Astrocyte (in vitro differentiated cells and primary cell): ENCODE data around the gene ZNF185. TPM values are rescaled to one million over a fixed set of nuclear protein-coding genes. Genes with fewer than 3 reads are reported as not detected.
"Not testable (repeated sequence)": the region's sequence is repeated elsewhere in the genome, so short reads cannot be mapped to it uniquely, and the experiment has no call there.

ENCODE experiments used
- DNase-seq: peaks from one replicate; pipeline ENCODE4 v3.0.0-alpha.2; 2010; ENCODE audit warnings: low read depth
- FAIRE-seq: peaks from 2 replicates; lab custom pipeline; 2011; peaks lifted over from hg19 to GRCh38; lab: Jason Lieb, UNC
- H2AFZ ChIP-seq: 2 replicates; pipeline ENCODE4 v1.6.0; 2012; ENCODE audit warnings: low read depth, low read length, inconsistent platforms
- H3K27ac ChIP-seq: 2 replicates; pipeline ENCODE4 v1.5.1; 2011; ENCODE audit warnings: low read depth, low read length, inconsistent platforms
- H3K27me3 ChIP-seq: 2 replicates; pipeline ENCODE4 v1.6.0; 2011; ENCODE audit warnings: low read length, inconsistent platforms; ENCODE audit not compliant: insufficient read depth
- H3K36me3 ChIP-seq: 2 replicates; pipeline ENCODE4 v1.5.1; 2011; ENCODE audit warnings: low read length, inconsistent platforms; ENCODE audit not compliant: insufficient read depth
- H3K4me1 ChIP-seq: 2 replicates; pipeline ENCODE4 v1.5.1; 2011; ENCODE audit warnings: low read length, inconsistent platforms; ENCODE audit not compliant: insufficient read depth
- H3K4me2 ChIP-seq: 2 replicates; pipeline ENCODE4 v1.6.0; 2012; ENCODE audit warnings: low read length, inconsistent platforms
- H3K4me3 ChIP-seq: 2 replicates; pipeline ENCODE4 v1.5.1; 2011; ENCODE audit warnings: low read depth, mild to moderate bottlenecking, low read length, inconsistent platforms; ENCODE audit not compliant: insufficient read depth
- H3K79me2 ChIP-seq: 2 replicates; pipeline ENCODE4 v1.6.0; 2012; ENCODE audit warnings: mild to moderate bottlenecking, low read length, inconsistent platforms; ENCODE audit not compliant: insufficient read depth
- H3K9ac ChIP-seq: 2 replicates; pipeline ENCODE4 v1.6.0; 2012; ENCODE audit warnings: mild to moderate bottlenecking, low read length, inconsistent platforms
- H3K9me3 ChIP-seq: 2 replicates; pipeline ENCODE4 v1.5.1; 2012; ENCODE audit warnings: low read depth, mild to moderate bottlenecking, low read length, inconsistent platforms; ENCODE audit not compliant: insufficient read depth
- H4K20me1 ChIP-seq: 2 replicates; pipeline ENCODE4 v1.6.0; 2012; ENCODE audit warnings: low read length, inconsistent platforms; ENCODE audit not compliant: insufficient read depth
- H3K27ac Mint-ChIP-seq: one replicate; pipeline ENCODE4 v1.8.0; 2021; ENCODE audit warnings: mild to moderate bottlenecking, mixed read lengths; ENCODE audit not compliant: unreplicated experiment
- H3K27me3 Mint-ChIP-seq: one replicate; pipeline ENCODE4 v1.8.0; 2021; ENCODE audit warnings: low read depth, mixed read lengths; ENCODE audit not compliant: unreplicated experiment
- H3K36me3 Mint-ChIP-seq: one replicate; pipeline ENCODE4 v1.8.0; 2021; ENCODE audit warnings: low read depth, mixed read lengths; ENCODE audit not compliant: unreplicated experiment
- H3K4me1 Mint-ChIP-seq: one replicate; pipeline ENCODE4 v1.8.0; 2021; ENCODE audit warnings: low read depth, mixed read lengths; ENCODE audit not compliant: unreplicated experiment
- H3K4me3 Mint-ChIP-seq: one replicate; pipeline ENCODE4 v1.8.0; 2021; ENCODE audit warnings: mild to moderate bottlenecking, moderate library complexity, mixed read lengths; ENCODE audit not compliant: unreplicated experiment
- H3K9me3 Mint-ChIP-seq: one replicate; pipeline ENCODE4 v1.8.0; 2021; ENCODE audit warnings: mild to moderate bottlenecking, mixed read lengths; ENCODE audit not compliant: unreplicated experiment
- EZH2 ChIP-seq: IDR thresholded peaks from 2 replicates; pipeline ENCODE4 v1.6.1; 2012; ENCODE audit warnings: mild to moderate bottlenecking, low read length, inconsistent platforms; ENCODE audit not compliant: insufficient read depth
- total RNA-seq: library from RNA; stranded (reverse); gene quantifications from 2 replicates; pipeline ENCODE4 v1.2.1, GENCODE V29; 2021
- TF ChIP-seq, protein P1 (sequence below): IDR thresholded peaks from 2 replicates; pipeline ENCODE4 v1.5.1; 2011; ENCODE audit warnings: low read depth, mild to moderate bottlenecking, inconsistent platforms, low read length, moderate library complexity; ENCODE audit not compliant: insufficient read depth

ZNF185 gene
- total RNA-seq, 1 donor from 2014 or later = 16.2 TPM

DNA sequence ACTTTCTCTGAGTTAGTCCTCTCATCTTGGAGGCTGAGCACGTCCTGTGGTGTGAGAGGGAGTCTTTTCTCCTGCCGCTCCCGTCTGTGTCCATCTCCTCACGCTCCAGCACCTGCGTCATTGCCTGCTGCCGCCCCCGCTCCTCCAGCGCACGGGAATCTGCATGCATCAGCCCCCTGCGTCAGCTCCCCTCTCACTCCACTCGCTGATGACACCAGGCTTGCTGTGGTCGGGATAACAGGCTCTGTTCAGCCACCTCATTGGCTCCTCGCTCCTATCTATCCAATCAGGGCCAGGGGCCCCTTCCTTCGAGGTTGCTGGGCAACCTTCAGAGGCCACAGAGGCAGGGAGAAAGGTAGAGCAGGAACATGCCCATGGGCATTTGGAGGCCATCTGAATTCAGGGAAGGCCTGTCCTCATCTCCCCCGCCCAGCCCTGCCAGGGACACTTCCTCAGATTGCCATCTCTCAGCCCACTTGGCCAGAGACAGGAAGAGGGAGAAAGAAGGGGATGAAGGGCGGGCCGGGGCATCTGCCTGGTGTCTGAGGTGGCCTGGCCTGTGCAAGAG is 9.3 kb downstream of the ZNF185 start:
- peak; percentile 90 for FAIRE-seq
- Mint-ChIP-seq H3K4me1 (peaks cover 4% of the 10 kb centered on the region), H3K36me3 (no peaks in the 10 kb centered on the region), H3K27me3 (no peaks in the 10 kb centered on the region), H3K9me3 (no peaks in the 10 kb centered on the region), H3K27ac (peak overlapping the region; percentile 30), H3K4me3 (peak overlapping the region; percentile 76)
- H4K20me1 ChIP-seq = no peaks in the 10 kb centered on the region
- peak overlapping the region; percentile 72 for H3K4me2 ChIP-seq
- TF ChIP-seq, protein P1, sequence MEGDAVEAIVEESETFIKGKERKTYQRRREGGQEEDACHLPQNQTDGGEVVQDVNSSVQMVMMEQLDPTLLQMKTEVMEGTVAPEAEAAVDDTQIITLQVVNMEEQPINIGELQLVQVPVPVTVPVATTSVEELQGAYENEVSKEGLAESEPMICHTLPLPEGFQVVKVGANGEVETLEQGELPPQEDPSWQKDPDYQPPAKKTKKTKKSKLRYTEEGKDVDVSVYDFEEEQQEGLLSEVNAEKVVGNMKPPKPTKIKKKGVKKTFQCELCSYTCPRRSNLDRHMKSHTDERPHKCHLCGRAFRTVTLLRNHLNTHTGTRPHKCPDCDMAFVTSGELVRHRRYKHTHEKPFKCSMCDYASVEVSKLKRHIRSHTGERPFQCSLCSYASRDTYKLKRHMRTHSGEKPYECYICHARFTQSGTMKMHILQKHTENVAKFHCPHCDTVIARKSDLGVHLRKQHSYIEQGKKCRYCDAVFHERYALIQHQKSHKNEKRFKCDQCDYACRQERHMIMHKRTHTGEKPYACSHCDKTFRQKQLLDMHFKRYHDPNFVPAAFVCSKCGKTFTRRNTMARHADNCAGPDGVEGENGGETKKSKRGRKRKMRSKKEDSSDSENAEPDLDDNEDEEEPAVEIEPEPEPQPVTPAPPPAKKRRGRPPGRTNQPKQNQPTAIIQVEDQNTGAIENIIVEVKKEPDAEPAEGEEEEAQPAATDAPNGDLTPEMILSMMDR = no peak
- no peak for TF ChIP-seq EZH2
- H3K27me3 ChIP-seq = no peaks in the 10 kb centered on the region
- H3K9ac ChIP-seq = peak overlapping the region; percentile 80
- H3K36me3 ChIP-seq = no peaks in the 10 kb centered on the region
- DNase-seq = peak; percentile 93
- H3K79me2 ChIP-seq = no peaks in the 10 kb centered on the region
- peaks cover 28% of the 10 kb centered on the region for H3K4me1 ChIP-seq
- H3K9me3 ChIP-seq = no peaks in the 10 kb centered on the region
- H3K27ac ChIP-seq = peak overlapping the region; percentile 84
- H2AFZ ChIP-seq = peak overlapping the region; percentile 24
- H3K4me3 ChIP-seq = no peak overlapping the region

DNA sequence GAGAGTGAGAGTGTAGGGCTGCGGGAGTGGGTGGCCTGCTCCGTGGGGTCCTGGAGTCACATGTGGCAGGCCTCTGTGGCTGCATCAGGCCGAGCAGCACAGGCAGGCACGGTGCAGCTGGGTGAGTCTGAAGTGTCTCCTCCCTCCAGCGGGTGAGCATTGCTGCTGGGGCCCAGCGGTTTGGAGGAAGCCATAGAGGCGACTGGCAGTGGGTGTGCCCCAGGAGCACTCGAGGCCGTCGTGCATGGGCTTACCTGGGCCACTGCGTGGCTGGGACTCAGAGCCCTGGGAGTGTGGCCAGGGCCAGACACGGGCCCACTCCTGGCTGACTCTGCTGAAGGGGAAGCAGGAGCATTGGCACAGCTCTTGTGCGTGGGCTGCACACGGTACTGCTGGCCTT is 10.6 kb downstream of the ZNF185 start:
- Histone ChIP-seq H3K4me2 (no peak overlapping the region), H4K20me1 (no peaks in the 10 kb centered on the region), H3K9ac (no peak overlapping the region), H3K4me1 (peaks cover 23% of the 10 kb centered on the region), H3K9me3 (no peaks in the 10 kb centered on the region), H3K36me3 (no peaks in the 10 kb centered on the region), H2AFZ (no peak overlapping the region), H3K27ac (no peak overlapping the region), H3K27me3 (no peaks in the 10 kb centered on the region), H3K79me2 (no peaks in the 10 kb centered on the region), H3K4me3 (no peak overlapping the region)
- H3K36me3 Mint-ChIP-seq = no peaks in the 10 kb centered on the region
- peaks cover 4% of the 10 kb centered on the region for H3K4me1 Mint-ChIP-seq
- no peak overlapping the region for H3K27ac Mint-ChIP-seq
- no peak for DNase-seq
- H3K9me3 Mint-ChIP-seq = no peaks in the 10 kb centered on the region
- H3K27me3 Mint-ChIP-seq = no peaks in the 10 kb centered on the region
- no peak overlapping the region for H3K4me3 Mint-ChIP-seq
- no peak for FAIRE-seq
- TF ChIP-seq, protein P1 = no peak
- no peak for TF ChIP-seq EZH2

DNA sequence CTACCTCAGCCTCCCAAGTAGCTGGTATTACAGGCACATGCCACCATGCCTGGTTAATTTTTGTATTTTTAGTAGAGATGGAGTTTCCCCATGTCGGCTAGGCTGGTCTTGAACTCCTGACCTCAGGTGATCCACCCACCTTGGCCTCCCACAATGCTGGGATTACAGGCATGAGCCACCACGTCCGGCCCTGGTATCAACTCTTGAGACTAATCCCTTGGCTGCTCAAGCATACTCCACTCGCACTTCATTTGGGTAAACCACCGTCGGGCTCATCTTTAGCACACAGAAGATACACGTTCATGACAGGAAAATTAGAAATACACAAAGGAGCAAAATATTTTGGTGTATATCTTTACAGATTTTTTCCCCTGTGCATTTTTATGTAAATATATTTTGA is 12.2 kb downstream of the ZNF185 start:
- not testable (repeated sequence) for FAIRE-seq, H3K9me3 Mint-ChIP-seq, H3K4me3 Mint-ChIP-seq

More for the DNA sequence above, 12.2 kb downstream of the ZNF185 start:
- not testable (repeated sequence) for H3K9ac ChIP-seq, H3K27ac ChIP-seq, H3K27me3 ChIP-seq, DNase-seq, H3K4me3 ChIP-seq, H4K20me1 ChIP-seq, H3K4me2 ChIP-seq, H3K79me2 ChIP-seq, H3K27ac Mint-ChIP-seq, H3K9me3 ChIP-seq, H3K27me3 Mint-ChIP-seq, H3K4me1 Mint-ChIP-seq, H3K36me3 ChIP-seq, H3K36me3 Mint-ChIP-seq, H2AFZ ChIP-seq
- H3K4me1 ChIP-seq = peaks cover 14% of the 10 kb centered on the region
